ENCODE data around the gene CCT2. TPM values are rescaled to one million over a fixed set of nuclear protein-coding genes. Genes with fewer than 3 reads are reported as not detected.

Gene CCT2
- total and polyA plus RNA-seq, 2 of the 13 experiments (the other 11 are each of a cell fraction or from before 2014, with no cell fraction given) = 209 to 388 TPM

GRCh38 chr12:69585189-69586062 is at the start of gene CCT2 (continued):
- TF ChIP-seq HBP1 (CRISPR knock-in tag; IDR thresholded peaks at IDR 0.05; ENCODE audit: low read depth) (peak; percentile 93), TOE1 (CRISPR knock-in tag; IDR thresholded peaks at IDR 0.05) (0 out of 2 replicates have a peak, but pooled peaks have one; percentile 29), NR1H2 (CRISPR knock-in tag; IDR thresholded peaks at IDR 0.05; ENCODE audit: borderline replicate concordance, low read depth) (peak; percentile 97; the same call in 1 of the 2 replicates), NR3C1 (CRISPR knock-in tag; IDR thresholded peaks at IDR 0.05) (no peak), NRL (CRISPR knock-in tag; IDR thresholded peaks at IDR 0.05; ENCODE audit: borderline replicate concordance) (peak; percentile 98), YEATS2 (CRISPR knock-in tag; IDR thresholded peaks at IDR 0.05; ENCODE audit: borderline replicate concordance) (peak; percentile 87), ZNF768 (CRISPR knock-in tag; IDR thresholded peaks at IDR 0.05) (peak; percentile 81; the same call in 1 of the 2 replicates), TCF7L2 (IDR thresholded peaks at IDR 0.05; ENCODE audit: low read depth, low read length) (no peak), HNRNPK (IDR thresholded peaks at IDR 0.05; ENCODE audit: low read depth, low read length, poor library complexity, severe bottlenecking) (peak; percentile 21), THAP9 (CRISPR knock-in tag; IDR thresholded peaks at IDR 0.05; ENCODE audit: borderline replicate concordance) (peak; percentile 75; the same call in 1 of the 2 replicates), HNF1B (CRISPR knock-in tag; IDR thresholded peaks at IDR 0.05) (peak; percentile 92; the same call in 1 of the 2 replicates), ZBTB25 (CRISPR knock-in tag; IDR thresholded peaks at IDR 0.05) (peak; percentile 87; the same call in 1 of the 2 replicates), ZNF136 (CRISPR knock-in tag; IDR thresholded peaks at IDR 0.05; ENCODE audit: low read depth) (0 out of 2 replicates have a peak, but pooled peaks have one; percentile 74), ZNF12 (CRISPR knock-in tag; IDR thresholded peaks at IDR 0.05) (no peak), JUNB (CRISPR knock-in tag; IDR thresholded peaks at IDR 0.05; ENCODE audit: borderline replicate concordance) (no peak), RCOR2 (CRISPR knock-in tag; IDR thresholded peaks at IDR 0.05) (0 out of 2 replicates have a peak, but pooled peaks have one; percentile 26), ARHGAP35 (CRISPR knock-in tag; IDR thresholded peaks at IDR 0.05; ENCODE audit: borderline replicate concordance) (peak; percentile 94; the same call in 1 of the 2 replicates), FOXJ3 (CRISPR knock-in tag; IDR thresholded peaks at IDR 0.05; ENCODE audit: borderline replicate concordance) (0 out of 2 replicates have a peak, but pooled peaks have one; percentile 69), ZNF546 (CRISPR knock-in tag; conservative IDR thresholded peaks at IDR 0.05) (no peak; the same call in 1 of the 2 replicates)
